Ishikawa (cell line): Measurements from ENCODE around the gene GABRG3.

Experiments used
- CEBPB ChIP-seq: IDR thresholded peaks from 2 replicates; pipeline ENCODE4 v1.6.1; 2012
- CREB1 ChIP-seq: IDR thresholded peaks from 2 replicates; pipeline ENCODE4 v1.6.1; 2012; ENCODE audit warnings: low read depth
- EP300 ChIP-seq: IDR thresholded peaks from 2 replicates; pipeline ENCODE4 v1.6.1; 2012; ENCODE audit warnings: borderline replicate concordance
- FOXM1 ChIP-seq: IDR thresholded peaks from 2 replicates; pipeline ENCODE4 v1.6.1; 2012; ENCODE audit warnings: low read depth, borderline replicate concordance
- MAX ChIP-seq: IDR thresholded peaks from 2 replicates; pipeline ENCODE4 v1.6.1; 2012
- RAD21 ChIP-seq: IDR thresholded peaks from 2 replicates; pipeline ENCODE4 v1.6.1; 2012; ENCODE audit warnings: low read depth
- REST ChIP-seq: IDR thresholded peaks from 2 replicates; pipeline ENCODE4 v1.6.1; 2012; ENCODE audit warnings: low read depth, mild to moderate bottlenecking
- TAF1 ChIP-seq: IDR thresholded peaks from 2 replicates; pipeline ENCODE4 v1.6.1; 2012; ENCODE audit warnings: low read depth, mild to moderate bottlenecking
- TCF12 ChIP-seq: IDR thresholded peaks from 2 replicates; pipeline ENCODE4 v1.6.1; 2012; ENCODE audit warnings: low read depth
- YY1 ChIP-seq: IDR thresholded peaks from 2 replicates; pipeline ENCODE4 v1.6.1; 2012; ENCODE audit warnings: low read depth

GRCh38 chr15:27123808-27124207 is 152.8 kb downstream of the GABRG3 start:
- TF ChIP-seq TAF1 (no peak), CEBPB (no peak), REST (no peak), EP300 (no peak), MAX (no peak), RAD21 (no peak), CREB1 (no peak), FOXM1 (no peak), YY1 (no peak), TCF12 (no peak)
